ENCODE results near the gene KCNQ5. TPM values are rescaled to one million over a fixed set of nuclear protein-coding genes. Genes with fewer than 3 reads are reported as not detected.

Gene KCNQ5
- total RNA-seq, 1 donor from 2014 or later = not detected

DNA sequence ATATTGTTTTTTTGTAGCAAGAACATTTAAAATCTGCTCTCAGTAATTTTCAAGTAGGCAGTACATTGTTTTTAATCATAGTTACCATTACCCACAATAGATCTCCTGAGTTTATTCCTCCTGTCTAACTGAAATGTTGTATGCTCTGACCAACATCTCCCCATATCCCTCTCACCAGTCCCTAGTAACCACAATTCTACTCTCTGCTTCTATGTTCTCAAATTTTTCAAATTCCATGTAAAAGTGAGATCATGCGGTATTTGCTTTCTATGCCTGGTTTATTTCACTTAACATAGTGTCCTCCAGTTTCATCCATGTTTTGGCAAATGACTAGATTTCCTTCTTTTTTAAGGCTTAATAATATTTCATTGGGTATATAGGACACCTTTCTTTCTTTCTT is 300.5 kb downstream of the KCNQ5 start:
- Mint-ChIP-seq H3K27ac (no peak overlapping the region), H3K9me3 (no peaks in the 10 kb centered on the region), H3K4me1 (no peaks in the 10 kb centered on the region), H3K4me3 (no peak overlapping the region), H3K36me3 (no peaks in the 10 kb centered on the region), H3K27me3 (ENCODE audit: insufficient read depth, low read depth) (no peaks in the 10 kb centered on the region)
- Histone ChIP-seq H3K4me2 (no peak overlapping the region), H3K27ac (no peak overlapping the region), H3K36me3 (no peaks in the 10 kb centered on the region), H3K4me1 (no peaks in the 10 kb centered on the region), H3K4me3 (no peak overlapping the region), H2AFZ (replicated peaks) (no peak overlapping the region), H3K27me3 (no peaks in the 10 kb centered on the region), H3F3A (ENCODE audit: low read depth) (no peaks in the 10 kb centered on the region), H3K9me3 (ENCODE audit: low read depth) (no peaks in the 10 kb centered on the region), H4K20me1 (ENCODE audit: low read depth) (no peaks in the 10 kb centered on the region), H3K79me2 (ENCODE audit: low read depth) (no peaks in the 10 kb centered on the region), H3K9ac (no peak overlapping the region)
- no peak for DNase-seq (ENCODE audit: low spot score)
- TF ChIP-seq, protein P1, sequence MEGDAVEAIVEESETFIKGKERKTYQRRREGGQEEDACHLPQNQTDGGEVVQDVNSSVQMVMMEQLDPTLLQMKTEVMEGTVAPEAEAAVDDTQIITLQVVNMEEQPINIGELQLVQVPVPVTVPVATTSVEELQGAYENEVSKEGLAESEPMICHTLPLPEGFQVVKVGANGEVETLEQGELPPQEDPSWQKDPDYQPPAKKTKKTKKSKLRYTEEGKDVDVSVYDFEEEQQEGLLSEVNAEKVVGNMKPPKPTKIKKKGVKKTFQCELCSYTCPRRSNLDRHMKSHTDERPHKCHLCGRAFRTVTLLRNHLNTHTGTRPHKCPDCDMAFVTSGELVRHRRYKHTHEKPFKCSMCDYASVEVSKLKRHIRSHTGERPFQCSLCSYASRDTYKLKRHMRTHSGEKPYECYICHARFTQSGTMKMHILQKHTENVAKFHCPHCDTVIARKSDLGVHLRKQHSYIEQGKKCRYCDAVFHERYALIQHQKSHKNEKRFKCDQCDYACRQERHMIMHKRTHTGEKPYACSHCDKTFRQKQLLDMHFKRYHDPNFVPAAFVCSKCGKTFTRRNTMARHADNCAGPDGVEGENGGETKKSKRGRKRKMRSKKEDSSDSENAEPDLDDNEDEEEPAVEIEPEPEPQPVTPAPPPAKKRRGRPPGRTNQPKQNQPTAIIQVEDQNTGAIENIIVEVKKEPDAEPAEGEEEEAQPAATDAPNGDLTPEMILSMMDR (IDR thresholded peaks at IDR 0.05) = no peak

DNA sequence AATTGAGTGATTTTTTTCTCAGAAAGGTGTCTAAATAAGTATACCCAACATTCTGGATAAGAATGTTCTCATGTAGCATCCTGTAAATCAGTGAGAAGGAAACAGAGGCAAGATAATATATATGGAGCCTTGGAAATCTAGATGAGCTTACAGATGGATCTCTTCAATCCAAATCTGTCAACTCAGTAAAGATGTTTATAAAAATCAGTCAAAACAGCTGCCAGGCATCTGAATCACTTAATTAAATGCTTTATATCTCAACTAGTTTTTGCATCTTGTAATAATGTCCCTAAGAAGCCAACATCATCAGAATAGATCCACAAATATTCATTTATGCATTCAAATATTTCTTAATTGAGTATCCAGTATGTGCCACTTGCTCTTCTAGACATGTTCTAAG is 303.3 kb downstream of the KCNQ5 start:
- Histone ChIP-seq H3K9ac (no peak overlapping the region), H4K20me1 (ENCODE audit: low read depth) (no peaks in the 10 kb centered on the region), H3K36me3 (no peaks in the 10 kb centered on the region), H3F3A (ENCODE audit: low read depth) (no peaks in the 10 kb centered on the region), H3K79me2 (ENCODE audit: low read depth) (no peaks in the 10 kb centered on the region), H2AFZ (replicated peaks) (no peak overlapping the region), H3K4me2 (no peak overlapping the region), H3K9me3 (ENCODE audit: low read depth) (no peaks in the 10 kb centered on the region), H3K27me3 (no peaks in the 10 kb centered on the region), H3K27ac (no peak overlapping the region), H3K4me1 (no peaks in the 10 kb centered on the region), H3K4me3 (no peak overlapping the region)
- Mint-ChIP-seq H3K4me3 (no peak overlapping the region), H3K27ac (no peak overlapping the region), H3K9me3 (no peaks in the 10 kb centered on the region), H3K27me3 (ENCODE audit: insufficient read depth, low read depth) (no peaks in the 10 kb centered on the region), H3K4me1 (no peaks in the 10 kb centered on the region), H3K36me3 (no peaks in the 10 kb centered on the region)
- TF ChIP-seq EZH2 (IDR thresholded peaks at IDR 0.05) (no peak), EZH2phosphoT487 (IDR thresholded peaks at IDR 0.05) (no peak)
- TF ChIP-seq, protein P1 (IDR thresholded peaks at IDR 0.05) = no peak
- DNase-seq (ENCODE audit: low spot score) = no peak

DNA sequence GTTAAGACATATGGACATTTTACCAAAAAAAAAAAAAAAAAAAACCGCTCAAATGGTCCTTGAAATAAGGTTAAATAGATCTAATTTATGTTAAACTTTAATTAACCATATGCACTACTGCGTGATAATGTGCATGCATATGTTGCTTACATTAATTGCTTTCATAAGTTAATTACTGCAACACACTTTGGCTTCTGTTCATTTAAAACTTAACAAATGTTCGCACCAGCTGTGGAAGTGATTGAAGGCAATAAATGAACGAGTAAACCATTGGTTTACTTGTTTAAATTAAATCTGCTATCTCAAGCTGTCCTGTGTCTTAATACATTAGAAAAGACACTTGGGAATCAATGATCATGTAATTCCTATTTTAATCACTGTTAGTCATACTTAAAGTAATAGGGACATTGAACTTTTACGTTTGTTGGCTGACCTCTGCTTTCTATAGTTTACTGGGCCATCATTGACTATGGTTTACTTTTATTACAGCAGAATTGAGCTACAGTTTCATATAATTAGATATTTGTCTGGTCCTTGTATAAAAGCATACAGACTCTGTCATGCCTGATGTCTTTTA is 308.8 kb downstream of the KCNQ5 start:
- Mint-ChIP-seq H3K27me3 (ENCODE audit: insufficient read depth, low read depth) (no peaks in the 10 kb centered on the region), H3K36me3 (no peaks in the 10 kb centered on the region), H3K9me3 (no peaks in the 10 kb centered on the region), H3K27ac (no peak overlapping the region), H3K4me1 (no peaks in the 10 kb centered on the region), H3K4me3 (no peak overlapping the region)
- Histone ChIP-seq H4K20me1 (ENCODE audit: low read depth) (no peaks in the 10 kb centered on the region), H3K79me2 (ENCODE audit: low read depth) (no peaks in the 10 kb centered on the region), H3F3A (ENCODE audit: low read depth) (no peaks in the 10 kb centered on the region), H3K27me3 (no peaks in the 10 kb centered on the region), H2AFZ (replicated peaks) (no peak overlapping the region), H3K36me3 (no peaks in the 10 kb centered on the region), H3K4me3 (no peak overlapping the region), H3K27ac (no peak overlapping the region), H3K4me2 (no peak overlapping the region), H3K9ac (no peak overlapping the region), H3K4me1 (no peaks in the 10 kb centered on the region), H3K9me3 (ENCODE audit: low read depth) (no peaks in the 10 kb centered on the region)
- no peak for DNase-seq (ENCODE audit: low spot score)
- TF ChIP-seq, protein P1 (IDR thresholded peaks at IDR 0.05) = no peak
- TF ChIP-seq EZH2phosphoT487 (IDR thresholded peaks at IDR 0.05) (no peak), EZH2 (IDR thresholded peaks at IDR 0.05) (no peak)
